ENCODE measurements around the gene OR13C9. TPM values are rescaled to one million over a fixed set of nuclear protein-coding genes. Genes with fewer than 3 reads are reported as not detected.
"Not testable (repeated sequence)": the region's sequence is repeated elsewhere in the genome, so short reads cannot be mapped to it uniquely, and the experiment has no call there.

The OR13C9 gene
- not detected for total RNA-seq

- DNase-seq (ENCODE audit: low spot score) (no peak), ATAC-seq (no peak)
- Mint-ChIP-seq H3K9me3 (no peaks in the 10 kb centered on the region), H3K4me1 (ENCODE audit: low read depth in 2 of 2) (no peaks in the 10 kb centered on the region), H3K27me3 (no peaks in the 10 kb centered on the region), H3K4me3 (no peak within 1 kb of the TSS), H3K36me3 (no peaks in the 10 kb centered on the region), H3K27ac (no peak within 1 kb of the TSS)
Measured at GRCh38 chr9:104618104-104618503, at the start of gene OR13C9. TSS of gene OR13C9 (minus strand) at chr9:104618204. CDS start at chr9:104618204, 0 bp downstream.

DNA sequence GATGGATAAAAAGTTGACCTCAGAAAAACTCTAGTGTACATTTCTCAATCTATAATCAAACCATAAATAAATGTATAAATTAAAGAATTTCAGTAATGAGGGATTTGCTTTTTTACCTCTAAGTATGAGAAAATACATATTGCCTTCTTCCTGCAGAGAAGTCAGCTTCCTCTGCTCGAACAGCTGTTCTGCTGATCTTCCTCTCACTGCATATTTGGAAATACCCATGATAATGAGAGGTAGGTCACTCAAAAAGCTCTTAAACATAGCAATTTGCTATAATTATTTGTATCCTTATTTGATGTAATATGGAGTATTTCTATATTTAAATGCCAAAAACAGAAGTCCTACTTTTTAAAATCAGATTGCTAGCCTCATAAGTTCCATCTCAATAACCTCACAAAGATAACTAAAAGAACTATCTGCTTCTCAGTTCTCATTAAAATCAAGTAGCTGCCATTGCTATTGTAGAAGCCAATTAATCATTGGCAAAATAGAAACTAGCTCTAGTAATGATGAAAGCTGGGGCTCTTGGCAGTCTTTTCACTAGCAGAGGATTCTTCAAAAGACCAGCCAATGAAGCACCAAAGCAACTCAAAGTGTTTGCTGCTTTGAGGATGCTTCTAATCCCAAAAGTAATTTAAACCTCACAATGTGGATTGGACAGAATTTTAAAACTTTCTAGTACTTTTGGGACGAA lies 40.6 kb upstream of the OR13C9 start:
- Mint-ChIP-seq H3K27me3 (no peaks in the 10 kb centered on the region), H3K36me3 (no peaks in the 10 kb centered on the region), H3K4me3 (no peak overlapping the region), H3K27ac (no peak overlapping the region), H3K4me1 (ENCODE audit: low read depth in 2 of 2) (no peaks in the 10 kb centered on the region), H3K9me3 (no peaks in the 10 kb centered on the region)
- DNase-seq (ENCODE audit: low spot score) (no peak), ATAC-seq (no peak)

DNA sequence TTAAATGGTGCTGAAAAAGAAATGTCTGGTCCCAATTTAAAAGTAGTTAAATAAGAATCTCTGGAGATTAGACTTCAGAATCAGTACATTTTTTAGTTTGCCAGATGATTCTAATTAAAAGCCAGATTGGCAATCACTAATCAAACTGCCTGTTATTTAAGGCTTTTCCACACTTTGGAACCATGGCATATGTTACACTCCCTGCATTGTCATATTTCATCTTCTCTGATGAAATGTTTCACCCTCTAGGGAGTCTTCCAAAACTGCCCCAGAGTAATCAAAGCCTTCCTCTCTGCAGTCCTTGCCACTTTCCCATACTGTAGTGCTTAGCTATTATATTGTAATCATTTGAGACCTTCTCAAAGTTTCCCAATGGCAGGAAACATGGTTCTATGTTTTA lies 17.5 kb upstream of the OR13C9 start:
- Mint-ChIP-seq H3K27ac (no peak overlapping the region), H3K27me3 (no peaks in the 10 kb centered on the region), H3K36me3 (peaks cover 4% of the 10 kb centered on the region), H3K4me1 (ENCODE audit: low read depth in 2 of 2) (no peaks in the 10 kb centered on the region), H3K9me3 (peaks cover 14% of the 10 kb centered on the region), H3K4me3 (no peak overlapping the region)
- ATAC-seq (no peak), DNase-seq (ENCODE audit: low spot score) (no peak)

GRCh38 chr9:104633976-104634520 lies 16.0 kb upstream of the OR13C9 start:
- H3K9me3 Mint-ChIP-seq, result peaks cover 10% of the 10 kb centered on the region
- ATAC-seq (no peak), DNase-seq (ENCODE audit: low spot score) (no peak)
- H3K4me3 Mint-ChIP-seq, result no peak overlapping the region
- no peaks in the 10 kb centered on the region for H3K27me3 Mint-ChIP-seq
- H3K36me3 Mint-ChIP-seq, result peaks cover 4% of the 10 kb centered on the region
- H3K4me1 Mint-ChIP-seq (ENCODE audit: low read depth in 2 of 2), result no peaks in the 10 kb centered on the region
- H3K27ac Mint-ChIP-seq, result no peak overlapping the region

- not testable (repeated sequence) for H3K36me3 Mint-ChIP-seq; H3K4me1 Mint-ChIP-seq (ENCODE audit: low read depth in 2 of 2); H3K4me3 Mint-ChIP-seq; DNase-seq (ENCODE audit: low spot score); ATAC-seq; H3K27me3 Mint-ChIP-seq; H3K9me3 Mint-ChIP-seq; H3K27ac Mint-ChIP-seq
Measured at GRCh38 chr9:104625964-104626363, 8.0 kb upstream of the OR13C9 start.

DNA sequence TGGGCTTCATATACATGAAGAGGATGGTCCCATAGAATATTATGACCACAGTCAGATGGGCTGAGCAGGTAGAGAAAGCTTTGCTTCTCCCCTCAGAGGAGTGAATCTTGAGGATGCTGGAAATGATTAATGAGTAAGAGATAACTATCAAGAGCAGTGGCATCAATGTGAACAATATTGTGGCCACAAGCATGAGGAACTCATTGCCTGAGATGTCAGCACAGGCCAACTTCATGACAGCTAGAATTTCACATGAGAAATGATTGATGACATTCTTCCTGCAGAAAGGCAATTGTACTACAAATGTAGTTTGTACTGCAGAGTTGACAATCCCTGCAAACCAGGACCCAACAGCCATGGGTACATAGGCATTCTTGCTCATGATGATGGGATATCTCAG lies 586 bp downstream of the OR13C9 start:
- ATAC-seq, result no peak
- no peak overlapping the region for H3K27ac Mint-ChIP-seq
- DNase-seq (ENCODE audit: low spot score), result no peak
- H3K9me3 Mint-ChIP-seq, result no peaks in the 10 kb centered on the region
- no peaks in the 10 kb centered on the region for H3K4me1 Mint-ChIP-seq (ENCODE audit: low read depth in 2 of 2)
- no peaks in the 10 kb centered on the region for H3K27me3 Mint-ChIP-seq
- H3K36me3 Mint-ChIP-seq, result no peaks in the 10 kb centered on the region
- H3K4me3 Mint-ChIP-seq, result no peak overlapping the region

DNA sequence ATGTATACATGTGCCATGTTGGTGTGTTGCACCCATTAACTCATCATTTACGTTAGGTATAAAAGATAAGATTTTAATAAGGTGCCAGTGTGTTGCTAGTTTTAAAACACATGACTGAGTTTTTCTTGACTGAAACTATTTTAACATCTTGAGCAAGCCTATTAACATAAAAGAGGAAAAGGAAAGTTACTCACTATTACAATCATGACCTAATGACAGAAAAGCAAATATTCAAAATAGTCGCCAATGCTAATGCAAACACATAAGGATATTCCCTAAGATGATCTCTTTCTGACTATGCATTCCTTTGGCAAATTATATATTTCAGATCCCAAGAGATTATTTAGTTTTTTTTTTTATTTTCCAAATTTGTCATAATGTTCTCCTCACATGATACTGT lies 6.8 kb downstream of the OR13C9 start:
- Mint-ChIP-seq H3K9me3 (no peaks in the 10 kb centered on the region), H3K4me3 (no peak overlapping the region), H3K27ac (no peak overlapping the region), H3K4me1 (ENCODE audit: low read depth in 2 of 2) (no peaks in the 10 kb centered on the region), H3K36me3 (no peaks in the 10 kb centered on the region), H3K27me3 (no peaks in the 10 kb centered on the region)
- DNase-seq (ENCODE audit: low spot score) (no peak), ATAC-seq (no peak)

- DNase-seq (ENCODE audit: low spot score) (no peak), ATAC-seq (no peak)
- H3K9me3 Mint-ChIP-seq, result no peaks in the 10 kb centered on the region
- no peak overlapping the region for H3K27ac Mint-ChIP-seq
- no peak overlapping the region for H3K4me3 Mint-ChIP-seq
- no peaks in the 10 kb centered on the region for H3K4me1 Mint-ChIP-seq (ENCODE audit: low read depth in 2 of 2)
- no peaks in the 10 kb centered on the region for H3K27me3 Mint-ChIP-seq
- H3K36me3 Mint-ChIP-seq, result no peaks in the 10 kb centered on the region
Measured at GRCh38 chr9:104608336-104608735, 9.7 kb downstream of the OR13C9 start.

GRCh38 chr9:104606152-104606551 lies 11.9 kb downstream of the OR13C9 start:
- Mint-ChIP-seq H3K36me3 (no peaks in the 10 kb centered on the region), H3K9me3 (no peaks in the 10 kb centered on the region), H3K4me1 (ENCODE audit: low read depth in 2 of 2) (no peaks in the 10 kb centered on the region), H3K4me3 (no peak overlapping the region), H3K27me3 (no peaks in the 10 kb centered on the region), H3K27ac (no peak overlapping the region)
- ATAC-seq, result no peak
- no peak for DNase-seq (ENCODE audit: low spot score)

DNA sequence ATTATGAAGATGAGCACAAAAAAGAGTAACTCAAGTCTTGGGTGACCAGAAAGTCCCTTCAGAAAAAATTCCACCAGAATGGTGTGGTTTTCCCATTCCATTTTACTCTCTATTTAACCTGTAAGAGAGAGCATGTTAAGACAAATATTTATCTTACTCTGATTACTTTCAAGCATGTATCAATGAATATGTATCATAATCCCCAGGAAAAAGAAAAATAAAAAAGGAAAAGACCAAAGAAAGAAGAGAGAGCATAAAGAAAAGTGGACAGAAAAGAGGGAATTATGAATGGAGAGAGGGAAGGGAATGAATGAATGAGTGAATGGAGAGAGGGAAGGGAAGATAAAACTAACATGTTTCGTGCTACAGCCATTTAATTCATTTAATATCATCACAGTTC lies 12.5 kb downstream of the OR13C9 start, which contains the start of gene OR13C2:
Gene OR13C2 (minus strand): TSS at position 101 of the 400 bp plus-strand sequence. CDS start 0 bp downstream, at position 101.
- H3K27me3 Mint-ChIP-seq; DNase-seq (ENCODE audit: low spot score); ATAC-seq; H3K4me1 Mint-ChIP-seq (ENCODE audit: low read depth in 2 of 2); H3K27ac Mint-ChIP-seq; H3K4me3 Mint-ChIP-seq; H3K9me3 Mint-ChIP-seq; H3K36me3 Mint-ChIP-seq: not testable (repeated sequence)

DNA sequence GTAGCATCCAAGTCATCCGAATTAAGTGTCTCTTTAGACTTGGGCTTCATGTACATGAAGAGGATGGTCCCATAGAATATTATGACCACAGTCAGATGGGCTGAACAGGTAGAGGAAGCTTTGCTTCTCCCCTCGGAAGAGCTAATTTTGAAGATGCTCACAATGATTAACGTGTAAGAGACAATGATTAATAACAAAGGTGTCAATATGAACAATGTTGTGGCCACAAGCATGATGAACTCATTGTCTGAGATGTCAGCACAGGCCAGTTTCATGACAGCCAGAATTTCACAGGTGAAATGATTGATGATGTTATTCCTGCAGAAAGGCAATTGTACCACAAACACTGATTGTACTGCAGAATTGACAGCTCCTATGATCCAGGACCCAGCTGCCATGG lies 13.2 kb downstream of the OR13C9 start:
- Mint-ChIP-seq H3K27me3 (no peaks in the 10 kb centered on the region), H3K4me3 (no peak overlapping the region), H3K9me3 (no peaks in the 10 kb centered on the region), H3K27ac (no peak overlapping the region), H3K4me1 (ENCODE audit: low read depth in 2 of 2) (no peaks in the 10 kb centered on the region), H3K36me3 (no peaks in the 10 kb centered on the region)
- DNase-seq (ENCODE audit: low spot score) (no peak), ATAC-seq (no peak)

- H3K4me1 Mint-ChIP-seq (ENCODE audit: low read depth in 2 of 2); H3K36me3 Mint-ChIP-seq; H3K27me3 Mint-ChIP-seq; DNase-seq (ENCODE audit: low spot score); H3K9me3 Mint-ChIP-seq; H3K4me3 Mint-ChIP-seq; ATAC-seq; H3K27ac Mint-ChIP-seq: not testable (repeated sequence)
Measured at GRCh38 chr9:104599313-104599712, 18.7 kb downstream of the OR13C9 start, which contains the start of gene OR13C5. TSS of gene OR13C5 (minus strand) at chr9:104599413. CDS start at chr9:104599413, 0 bp downstream.

- ATAC-seq; H3K4me1 Mint-ChIP-seq (ENCODE audit: low read depth in 2 of 2); H3K36me3 Mint-ChIP-seq; H3K27ac Mint-ChIP-seq; H3K4me3 Mint-ChIP-seq; DNase-seq (ENCODE audit: low spot score); H3K9me3 Mint-ChIP-seq; H3K27me3 Mint-ChIP-seq: not testable (repeated sequence)
Measured at GRCh38 chr9:104598749-104599148, 19.3 kb downstream of the OR13C9 start.

DNA sequence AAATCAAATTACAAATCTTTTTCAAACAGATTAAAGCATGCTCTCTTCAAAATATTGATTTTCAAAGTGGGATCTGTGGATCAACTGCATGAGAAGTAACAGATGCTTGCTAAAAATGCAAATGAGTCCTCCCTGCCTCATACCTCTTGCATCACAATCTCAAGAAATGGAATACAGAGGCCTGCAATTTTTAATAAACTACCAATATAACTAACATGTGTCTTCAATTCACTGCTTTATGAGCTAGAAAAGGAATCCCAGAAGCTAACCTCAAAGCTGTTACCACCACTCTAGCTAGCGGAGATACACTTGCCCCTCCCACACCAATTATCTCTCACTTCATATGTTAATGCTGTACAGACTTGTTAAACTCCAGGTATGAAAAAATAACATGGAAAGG lies 28.4 kb downstream of the OR13C9 start:
- no peaks in the 10 kb centered on the region for H3K4me1 Mint-ChIP-seq (ENCODE audit: low read depth in 2 of 2)
- H3K27ac Mint-ChIP-seq, result no peak overlapping the region
- H3K4me3 Mint-ChIP-seq, result no peak overlapping the region
- no peaks in the 10 kb centered on the region for H3K27me3 Mint-ChIP-seq
- ATAC-seq (no peak), DNase-seq (ENCODE audit: low spot score) (no peak)
- H3K9me3 Mint-ChIP-seq, result peaks cover 4% of the 10 kb centered on the region
- H3K36me3 Mint-ChIP-seq, result no peaks in the 10 kb centered on the region

Measured in natural killer cell treated with Interleukin-12 subunit alpha and Interleukin-12 subunit beta and Interleukin-15 and Interleukin-18, amount 100 ng/mL, for 72 hours (primary cell).